Measurements from ENCODE around the gene SLC2A3. TPM values are rescaled to one million over a fixed set of nuclear protein-coding genes. Genes with fewer than 3 reads are reported as not detected.
"Not testable (repeated sequence)": the region's sequence is repeated elsewhere in the genome, so short reads cannot be mapped to it uniquely, and the experiment has no call there.

The SLC2A3 gene
- total RNA-seq, 1 experiment from 2014 or later = 10.5 TPM

GRCh38 chr12:7905071-7905470 is 30.9 kb downstream of the SLC2A3 start:
- TF ChIP-seq SIN3A (IDR thresholded peaks at IDR 0.05; ENCODE audit: low read depth) (no peak), ELF1 (IDR thresholded peaks at IDR 0.05; ENCODE audit: borderline replicate concordance, low read depth) (no peak), ZFX (IDR thresholded peaks at IDR 0.05) (no peak), ZNF274 (IDR thresholded peaks at IDR 0.05; ENCODE audit: low read depth, low read length) (no peak), JUND (IDR thresholded peaks at IDR 0.05) (no peak), MAX (IDR thresholded peaks at IDR 0.05) (no peak), POLR2A (IDR thresholded peaks at IDR 0.05; ENCODE audit: borderline replicate concordance, extremely low read depth, insufficient read depth, insufficient read length) (no peak), EZH2phosphoT487 (IDR thresholded peaks at IDR 0.05; ENCODE audit: borderline replicate concordance) (no peak), TCF7L2 (IDR thresholded peaks at IDR 0.05; ENCODE audit: borderline replicate concordance, extremely low read depth, insufficient read depth, insufficient read length) (no peak), EZH2 (IDR thresholded peaks at IDR 0.05) (no peak), CEBPB (IDR thresholded peaks at IDR 0.05; ENCODE audit: low read depth) (no peak), SP1 (IDR thresholded peaks at IDR 0.05; ENCODE audit: low read depth) (no peak), CBX3 (IDR thresholded peaks at IDR 0.05; ENCODE audit: low read depth) (no peak), ATF3 (IDR thresholded peaks at IDR 0.05) (no peak), SRF (IDR thresholded peaks at IDR 0.05; ENCODE audit: low read depth) (no peak), ZBTB33 (IDR thresholded peaks at IDR 0.05; ENCODE audit: extremely low read depth, insufficient replicate concordance, low read length) (no peak), YY1 (IDR thresholded peaks at IDR 0.05; ENCODE audit: extremely low read depth, insufficient replicate concordance, low read depth, low read length) (no peak), EGR1 (IDR thresholded peaks at IDR 0.05; ENCODE audit: low read depth) (no peak), CTCF (IDR thresholded peaks at IDR 0.05 in 2 of 3, conservative IDR thresholded peaks at IDR 0.05 in 1 of 3; ENCODE audit: borderline replicate concordance in 1 of 3, insufficient read depth in 1 of 3, low read depth in 2 of 3, low read length in 2 of 3) (no peak), POLR2AphosphoS5 (IDR thresholded peaks at IDR 0.05; ENCODE audit: low read depth, low read length) (no peak)
- H3K9me3 ChIP-seq (ENCODE audit: control insufficient read depth in 1 of 2, insufficient read depth in 1 of 2, low read depth in 1 of 2, low read length in 2 of 2) = no peaks in the 10 kb centered on the region
- H3K79me2 ChIP-seq (ENCODE audit: insufficient read depth, low read length) = no peaks in the 10 kb centered on the region
- no peak overlapping the region for H3K27ac ChIP-seq (ENCODE audit: low read depth, low read length)
- no peak for DNase-seq (ENCODE audit: low read depth, low spot score)
- intact Hi-C loops (cut with micrococcal nuclease) = no loop called here
- H3K4me1 ChIP-seq (ENCODE audit: control insufficient read depth in 1 of 2, insufficient read depth in 2 of 2, low read length in 2 of 2) = peaks cover 8 to 14% of the 10 kb centered on the region in 2 experiments; a peak in 3 of 4 replicates
- CTCF ChIA-PET = interaction anchor here (0.8 to 4.5 kb wide), 3 partner anchors 29 to 106 kb away, joined by 5 to 16 read pairs (median 6); no protein-coding TSS in a partner anchor
- H3K9me2 ChIP-seq (ENCODE audit: insufficient read depth) = no peaks in the 10 kb centered on the region
- no peaks in the 10 kb centered on the region for H3K27me3 ChIP-seq (ENCODE audit: insufficient read depth, low read length)
- H2AFZ ChIP-seq (ENCODE audit: low read depth, low read length, poor library complexity, severe bottlenecking) = peak overlapping the region; percentile 32
- RAD21 ChIA-PET (ENCODE audit: low non-redundant PET in 1 of 2, low total read pairs in 2 of 2, uncharacterized antibody in 2 of 2, unreplicated experiment in 2 of 2) = interaction anchor here in 1 of 2 experiments (0.6 kb wide), 1 partner anchor 107 kb away, joined by 4 read pairs; no protein-coding TSS in a partner anchor
- H3K4me2 ChIP-seq (ENCODE audit: low read length) = no peak overlapping the region
- POLR2A ChIA-PET = interaction anchor here (1.3 kb wide), 1 partner anchor 107 kb away, joined by 12 read pairs; no protein-coding TSS in a partner anchor
- no peak overlapping the region for H3K4me3 ChIP-seq (replicated peaks in 1 of 2; ENCODE audit: low read depth in 1 of 2, low read length in 2 of 2)
- no peaks in the 10 kb centered on the region for H4K20me1 ChIP-seq (ENCODE audit: insufficient read depth)
- ATAC-seq = no peak
- no peak overlapping the region for H3K9ac ChIP-seq (ENCODE audit: low read length)
- no peaks in the 10 kb centered on the region for H3K36me3 ChIP-seq (ENCODE audit: control insufficient read depth in 1 of 2, insufficient read depth in 2 of 2, low read length in 2 of 2)
- no TSS peak for BruUV-seq (replicated peaks)

- H3K9me2 ChIP-seq (ENCODE audit: insufficient read depth); H3K4me2 ChIP-seq (ENCODE audit: low read length); H3K9me3 ChIP-seq (ENCODE audit: control insufficient read depth in 1 of 2, insufficient read depth in 1 of 2, low read depth in 1 of 2, low read length in 2 of 2); RAD21 ChIA-PET (ENCODE audit: low non-redundant PET in 1 of 2, low total read pairs in 2 of 2, uncharacterized antibody in 2 of 2, unreplicated experiment in 2 of 2); H3K79me2 ChIP-seq (ENCODE audit: insufficient read depth, low read length); H3K4me3 ChIP-seq (replicated peaks in 1 of 2; ENCODE audit: low read depth in 1 of 2, low read length in 2 of 2); BruUV-seq (replicated peaks); H3K27me3 ChIP-seq (ENCODE audit: insufficient read depth, low read length); CTCF ChIA-PET; intact Hi-C loops (cut with micrococcal nuclease); DNase-seq (ENCODE audit: low read depth, low spot score); ATAC-seq; H3K9ac ChIP-seq (ENCODE audit: low read length); POLR2A ChIA-PET; H3K27ac ChIP-seq (ENCODE audit: low read depth, low read length); H4K20me1 ChIP-seq (ENCODE audit: insufficient read depth); H3K36me3 ChIP-seq (ENCODE audit: control insufficient read depth in 1 of 2, insufficient read depth in 2 of 2, low read length in 2 of 2); H2AFZ ChIP-seq (ENCODE audit: low read depth, low read length, poor library complexity, severe bottlenecking): not testable (repeated sequence)
- H3K4me1 ChIP-seq (ENCODE audit: control insufficient read depth in 1 of 2, insufficient read depth in 2 of 2, low read length in 2 of 2) = peaks cover 8 to 12% of the 10 kb centered on the region in 2 experiments; a peak in 3 of 4 replicates
Observed at GRCh38 chr12:7902416-7902815, 33.6 kb downstream of the SLC2A3 start.

Measured in HCT116 (cell line).